ENCODE results near the gene WNT3A.

- no peak for TF ChIP-seq EZH2 (IDR thresholded peaks at IDR 0.05; ENCODE audit: borderline replicate concordance, low read depth, low read length, severe bottlenecking)
- TF ChIP-seq CTCF (IDR thresholded peaks at IDR 0.05; ENCODE audit: extremely low read depth in 1 of 2, insufficient read depth in 1 of 2, low read depth in 1 of 2, low read length in 2 of 2) = no peak
Measured at GRCh38 chr1:228008391-228009115, 1.8 kb downstream of the WNT3A start.

Data from endothelial cell of umbilical vein (primary cell).